ENCODE measurements around the gene DNMBP. TPM values are rescaled to one million over a fixed set of nuclear protein-coding genes. Genes with fewer than 3 reads are reported as not detected.
A peak's percentile ranks its signal among the peaks of the same experiment; 100 is the strongest.
"Not testable (repeated sequence)": the region's sequence is repeated elsewhere in the genome, so short reads cannot be mapped to it uniquely, and the experiment has no call there.

Gene DNMBP
- total RNA-seq, 1 experiment from 2014 or later = 39.3 TPM

DNA sequence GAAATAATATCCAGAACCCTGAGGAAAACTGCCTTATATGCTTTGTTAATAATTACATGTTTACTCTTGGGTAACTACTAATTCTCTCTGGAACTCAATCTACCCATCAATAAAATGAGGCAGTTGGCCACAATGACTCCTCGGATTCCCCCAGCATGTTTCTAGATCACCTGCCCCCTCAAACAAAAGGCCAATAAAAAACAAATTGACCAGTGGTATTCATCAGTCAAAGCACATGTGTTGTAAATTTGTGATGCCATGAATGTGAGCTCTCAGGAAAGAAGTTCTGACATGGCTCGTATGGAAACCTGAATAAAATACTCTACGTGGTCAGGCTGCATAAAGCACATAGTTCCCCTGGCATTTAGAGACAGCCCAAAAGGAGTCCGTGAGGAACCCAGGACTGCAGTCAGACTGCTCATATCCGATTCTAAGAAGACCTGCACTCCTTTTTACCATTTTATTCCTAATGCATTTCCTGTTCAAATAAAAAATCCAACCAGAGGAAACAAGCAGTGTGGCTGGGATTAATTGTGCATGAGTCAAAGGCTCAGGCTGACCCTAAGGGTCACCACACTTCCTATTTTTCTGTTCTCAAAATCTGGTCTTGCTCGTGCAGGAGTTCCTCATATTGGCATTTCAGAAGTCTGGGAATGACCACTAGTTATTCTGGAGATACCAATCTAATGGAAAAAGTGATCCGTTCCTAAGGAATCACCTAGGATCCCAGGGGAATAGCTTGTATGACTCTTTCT is 77.4 kb downstream of the DNMBP start:
- H3K9me3 ChIP-seq (ENCODE audit: control insufficient read depth, insufficient read depth, low read depth, low read length); intact Hi-C loops (cut with micrococcal nuclease; ENCODE audit: unreplicated experiment); CTCF ChIA-PET; DNase-seq (ENCODE audit: low read depth, low spot score); H3K36me3 ChIP-seq (ENCODE audit: control insufficient read depth, insufficient read depth, low read length); in situ Hi-C loops (cut with HindIII; ENCODE audit: low pct_unique_long_range_greater_than_20kb, low sequenced_read_pairs); BruUV-seq (replicated peaks); H3K27me3 ChIP-seq (ENCODE audit: control insufficient read depth, insufficient read depth, low read length): not testable (repeated sequence)
- Histone ChIP-seq H3K4me1 (ENCODE audit: control insufficient read depth, insufficient read depth, low read length) (peaks cover 46% of the 10 kb centered on the region), H3K4me3 (ENCODE audit: low read depth in 2 of 2, low read length in 2 of 2) (0 out of 4 replicates have a peak overlapping the region, but pooled peaks of 1 of the 2 experiments have one; percentile 24), H3K27ac (ENCODE audit: low read length) (peak overlapping the region; percentile 90)
- ATAC-seq = peak; percentile 73
- POLR2A ChIA-PET = interaction anchor here (0.5 kb wide), 1 partner anchor 65 kb away, joined by 9 read pairs; no protein-coding TSS in a partner anchor

DNA sequence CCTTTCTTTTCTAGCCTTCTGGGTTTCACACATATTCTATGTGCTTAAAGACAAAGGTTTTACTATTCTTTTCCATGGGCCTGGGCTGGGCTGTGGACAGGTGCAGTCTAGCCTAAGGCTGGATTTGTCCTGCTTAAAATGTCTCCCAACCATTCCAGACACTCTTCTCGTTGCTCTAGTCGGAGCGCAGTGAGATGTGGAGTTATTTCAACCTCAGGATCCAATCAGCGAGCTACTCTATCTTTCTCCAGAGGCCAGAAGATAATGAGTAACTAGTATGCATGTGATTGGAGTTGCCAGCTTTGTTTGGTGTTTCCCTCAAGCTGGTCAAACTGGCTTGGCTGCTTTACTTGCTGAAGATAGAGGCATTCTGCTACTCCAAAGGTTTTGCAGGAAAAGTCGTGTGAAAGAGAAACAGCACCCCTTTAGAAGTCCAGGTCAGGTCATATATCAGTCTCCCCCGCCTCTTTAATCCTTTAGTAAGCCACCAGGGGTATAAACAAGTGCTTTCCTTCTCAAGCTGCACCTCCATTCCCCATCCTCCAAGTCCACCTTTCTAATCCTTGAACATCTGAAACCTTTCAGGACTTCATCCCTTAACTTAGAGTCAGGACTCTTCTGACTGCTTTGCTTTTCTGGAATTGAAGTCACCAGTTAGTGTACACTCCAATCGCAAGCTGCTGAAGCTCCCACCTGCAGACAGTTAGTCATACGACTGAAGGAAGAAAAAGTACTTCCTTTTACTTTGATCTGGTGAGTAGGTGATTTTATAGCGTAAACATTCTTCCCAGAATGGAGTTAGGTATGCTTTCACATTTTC is 78.8 kb downstream of the DNMBP start:
- Histone ChIP-seq H3K27ac (ENCODE audit: low read length) (peak overlapping the region; percentile 90), H3K4me1 (ENCODE audit: control insufficient read depth, insufficient read depth, low read length) (peaks cover 61% of the 10 kb centered on the region), H3K9me3 (ENCODE audit: control insufficient read depth, insufficient read depth, low read depth, low read length) (no peaks in the 10 kb centered on the region), H3K4me3 (ENCODE audit: low read depth in 2 of 2, low read length in 2 of 2) (peak overlapping the region; percentile 4 to 38; a peak in 3 of 4 replicates), H3K27me3 (ENCODE audit: control insufficient read depth, insufficient read depth, low read length) (no peaks in the 10 kb centered on the region), H3K36me3 (ENCODE audit: control insufficient read depth, insufficient read depth, low read length) (no peaks in the 10 kb centered on the region)
- no TSS peak for BruUV-seq (replicated peaks)
- in situ Hi-C loops (cut with HindIII; ENCODE audit: low pct_unique_long_range_greater_than_20kb, low sequenced_read_pairs) = no loop called here
- intact Hi-C loops (cut with micrococcal nuclease; ENCODE audit: unreplicated experiment) = no loop called here
- ChIA-PET CTCF (interaction anchor here (1.0 kb wide), 1 partner anchor 44 kb away, joined by 4 read pairs; no protein-coding TSS in a partner anchor), POLR2A (no interaction called here)
- ATAC-seq (peak; percentile 39), DNase-seq (ENCODE audit: low read depth, low spot score) (no peak)
- no peak for TF ChIP-seq POLR2AphosphoS5 (IDR thresholded peaks at IDR 0.05; ENCODE audit: low read depth, low read length)
- peak; percentile 88 for TF ChIP-seq TCF7L2 (IDR thresholded peaks at IDR 0.05; ENCODE audit: low read depth, low read length)

DNA sequence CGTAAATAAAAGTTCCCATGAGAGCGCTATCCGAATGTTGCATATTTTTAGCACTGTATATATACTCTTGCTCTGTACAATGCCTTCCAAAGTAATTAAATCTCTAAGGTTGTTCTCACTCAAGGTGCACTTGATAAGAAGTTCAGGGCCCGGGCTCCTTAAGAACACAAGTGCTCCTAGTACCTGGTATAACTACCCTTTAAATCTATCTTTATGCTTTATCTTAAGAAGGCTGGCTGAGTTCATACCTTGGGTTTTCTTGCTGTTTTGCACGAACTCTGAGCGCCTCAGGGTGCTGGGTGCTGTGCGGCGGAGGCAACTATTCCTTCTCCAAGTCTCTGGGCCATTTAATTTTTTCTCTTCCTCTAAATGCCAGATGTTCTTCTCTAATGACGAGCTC is 80.4 kb downstream of the DNMBP start:
- Histone ChIP-seq H3K27me3 (ENCODE audit: control insufficient read depth, insufficient read depth, low read length) (no peaks in the 10 kb centered on the region), H3K27ac (ENCODE audit: low read length) (peak overlapping the region; percentile 90), H3K36me3 (ENCODE audit: control insufficient read depth, insufficient read depth, low read length) (no peaks in the 10 kb centered on the region), H3K9me3 (ENCODE audit: control insufficient read depth, insufficient read depth, low read depth, low read length) (no peaks in the 10 kb centered on the region), H3K4me1 (ENCODE audit: control insufficient read depth, insufficient read depth, low read length) (peaks cover 76% of the 10 kb centered on the region), H3K4me3 (ENCODE audit: low read depth in 2 of 2, low read length in 2 of 2) (peak overlapping the region; percentile 34 to 60; a peak in 3 of 4 replicates)
- no peak for DNase-seq (ENCODE audit: low read depth, low spot score)
- intact Hi-C loops (cut with micrococcal nuclease; ENCODE audit: unreplicated experiment) (no loop called here), in situ Hi-C loops (cut with HindIII; ENCODE audit: low pct_unique_long_range_greater_than_20kb, low sequenced_read_pairs) (no loop called here)
- 0 out of 2 replicates have a peak, but pooled peaks have one; percentile 35 for TF ChIP-seq TCF7L2 (IDR thresholded peaks at IDR 0.05; ENCODE audit: low read depth, low read length)
- TF ChIP-seq, protein P1, sequence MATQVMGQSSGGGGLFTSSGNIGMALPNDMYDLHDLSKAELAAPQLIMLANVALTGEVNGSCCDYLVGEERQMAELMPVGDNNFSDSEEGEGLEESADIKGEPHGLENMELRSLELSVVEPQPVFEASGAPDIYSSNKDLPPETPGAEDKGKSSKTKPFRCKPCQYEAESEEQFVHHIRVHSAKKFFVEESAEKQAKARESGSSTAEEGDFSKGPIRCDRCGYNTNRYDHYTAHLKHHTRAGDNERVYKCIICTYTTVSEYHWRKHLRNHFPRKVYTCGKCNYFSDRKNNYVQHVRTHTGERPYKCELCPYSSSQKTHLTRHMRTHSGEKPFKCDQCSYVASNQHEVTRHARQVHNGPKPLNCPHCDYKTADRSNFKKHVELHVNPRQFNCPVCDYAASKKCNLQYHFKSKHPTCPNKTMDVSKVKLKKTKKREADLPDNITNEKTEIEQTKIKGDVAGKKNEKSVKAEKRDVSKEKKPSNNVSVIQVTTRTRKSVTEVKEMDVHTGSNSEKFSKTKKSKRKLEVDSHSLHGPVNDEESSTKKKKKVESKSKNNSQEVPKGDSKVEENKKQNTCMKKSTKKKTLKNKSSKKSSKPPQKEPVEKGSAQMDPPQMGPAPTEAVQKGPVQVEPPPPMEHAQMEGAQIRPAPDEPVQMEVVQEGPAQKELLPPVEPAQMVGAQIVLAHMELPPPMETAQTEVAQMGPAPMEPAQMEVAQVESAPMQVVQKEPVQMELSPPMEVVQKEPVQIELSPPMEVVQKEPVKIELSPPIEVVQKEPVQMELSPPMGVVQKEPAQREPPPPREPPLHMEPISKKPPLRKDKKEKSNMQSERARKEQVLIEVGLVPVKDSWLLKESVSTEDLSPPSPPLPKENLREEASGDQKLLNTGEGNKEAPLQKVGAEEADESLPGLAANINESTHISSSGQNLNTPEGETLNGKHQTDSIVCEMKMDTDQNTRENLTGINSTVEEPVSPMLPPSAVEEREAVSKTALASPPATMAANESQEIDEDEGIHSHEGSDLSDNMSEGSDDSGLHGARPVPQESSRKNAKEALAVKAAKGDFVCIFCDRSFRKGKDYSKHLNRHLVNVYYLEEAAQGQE (IDR thresholded peaks at IDR 0.05; ENCODE audit: insufficient read depth in 1 of 2, low read depth in 2 of 2, low read length in 1 of 2) = no peak
- ATAC-seq = no peak
- ChIA-PET CTCF (no interaction called here), POLR2A (no interaction called here)
- no TSS peak for BruUV-seq (replicated peaks)

Measured in Panc1 (cell line).